Common myeloid progenitor, CD34-positive (primary cell): ENCODE measurements around the gene TAGAP.

ENCODE experiments used
- CTCF ChIA-PET: fragments of 350-600 bp; sonication (Branson Sonifier 250); formaldehyde crosslinking; loops from one replicate; lab custom pipeline; 2021; ENCODE audit warnings: antibody characterized with exemption; lab: Charles Lee
- POLR2A ChIA-PET: fragments of 350-600 bp; sonication (Branson Sonifier 250); formaldehyde crosslinking; loops from one replicate; lab custom pipeline; 2021; ENCODE audit warnings: antibody characterized with exemption; lab: Charles Lee
- DNase-seq, 3 donors: peaks; one replicate each; pipeline versions ENCODE4 v3.0.0 to v3.0.0-alpha.2; 2013
- H3K27ac ChIP-seq, 2 experiments: 1 replicate in 1 of 2; 2 replicates in 1 of 2; pipeline ENCODE4 v1.7.0; 2013; ENCODE audit warnings: inconsistent platforms in 2 of 2, low read length in 2 of 2, mild to moderate bottlenecking in 2 of 2, low read depth in 1 of 2, moderate library complexity in 1 of 2; ENCODE audit not compliant: severe bottlenecking in 2 of 2, insufficient read depth in 1 of 2, poor library complexity in 1 of 2
- H3K27me3 ChIP-seq, 5 experiments: replicated peaks in 2 of 5; 1 replicate in 3 of 5; 2 replicates in 2 of 5; pipeline versions ENCODE4 v1.6.1 to v1.7.0; 2013; ENCODE audit warnings: low read length in 4 of 5, mild to moderate bottlenecking in 2 of 5, moderate library complexity in 2 of 5, inconsistent platforms in 1 of 5; ENCODE audit not compliant: insufficient read depth in 5 of 5, control insufficient read depth in 4 of 5
- H3K36me3 ChIP-seq, 4 experiments: 1 replicate in 2 of 4; 2 replicates in 2 of 4; pipeline versions ENCODE4 v1.6.1 to v1.7.0; 2013; ENCODE audit warnings: low read length in 3 of 4, control low read depth in 1 of 4, mild to moderate bottlenecking in 1 of 4; ENCODE audit not compliant: control insufficient read depth in 4 of 4, insufficient read depth in 4 of 4
- H3K4me1 ChIP-seq, 4 experiments: 1 replicate in 3 of 4; 2 replicates in 1 of 4; pipeline versions ENCODE4 v1.6.1 to v1.7.1; 2013; ENCODE audit warnings: low read length in 3 of 4, mild to moderate bottlenecking in 3 of 4, control low read depth in 1 of 4, inconsistent platforms in 1 of 4, moderate library complexity in 1 of 4; ENCODE audit not compliant: control insufficient read depth in 4 of 4, insufficient read depth in 4 of 4; ENCODE audit errors: control extremely low read depth in 1 of 4
- H3K4me3 ChIP-seq, 7 experiments: 1 replicate in 4 of 7; 2 replicates in 3 of 7; pipeline versions ENCODE4 v1.5.1 to v1.7.0; 2013; ENCODE audit warnings: mild to moderate bottlenecking in 7 of 7, low read length in 6 of 7, moderate library complexity in 6 of 7, inconsistent platforms in 2 of 7, low read depth in 2 of 7, control low read depth in 1 of 7; ENCODE audit not compliant: insufficient read depth in 4 of 7, control insufficient read depth in 1 of 7; ENCODE audit errors: extremely low read depth in 1 of 7
- H3K9me3 ChIP-seq, 5 experiments: 1 replicate in 4 of 5; 2 replicates in 1 of 5; pipeline versions ENCODE4 v1.6.1 to v1.7.1; 2013; ENCODE audit warnings: low read length in 4 of 5, mild to moderate bottlenecking in 2 of 5, inconsistent platforms in 1 of 5, low read depth in 1 of 5, moderate library complexity in 1 of 5; ENCODE audit not compliant: control insufficient read depth in 4 of 5, insufficient read depth in 2 of 5; ENCODE audit errors: control extremely low read depth in 1 of 5
- WGBS: methylation state at CpG from one replicate; pipeline ENCODE4 v1.1.5; 2013; ENCODE audit not compliant: insufficient coverage; 5-methylcytosine and 5-hydroxymethylcytosine counted together

TAGAP gene

DNA sequence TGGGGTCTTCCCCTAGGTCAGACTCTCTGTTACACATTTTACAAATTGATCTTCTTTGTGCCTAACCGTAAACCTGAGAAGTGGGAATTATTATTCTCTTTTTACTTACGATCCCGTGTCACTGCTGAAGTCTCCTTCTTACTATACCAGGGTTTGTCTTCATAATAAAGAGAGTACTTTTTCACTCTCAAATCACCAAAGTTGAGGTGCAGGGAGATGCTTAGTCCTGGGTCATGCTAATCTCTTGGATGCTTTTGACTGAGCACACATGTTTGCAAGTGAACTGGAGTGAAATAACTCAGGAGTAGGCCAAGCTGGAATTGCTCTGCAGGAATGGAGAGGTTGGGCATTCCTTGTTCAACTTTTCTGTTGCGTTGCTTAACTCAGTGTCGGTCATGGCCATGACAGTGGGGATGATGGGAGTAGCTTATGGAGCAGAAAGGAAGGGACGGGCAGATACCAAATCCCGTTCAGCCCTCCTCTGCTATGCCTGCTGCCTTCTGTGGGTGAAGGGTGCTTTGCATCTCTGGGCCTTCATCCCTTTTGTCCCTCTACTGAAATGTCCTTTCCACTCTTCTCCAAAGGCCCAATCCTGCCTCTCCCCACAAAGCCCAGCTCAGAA is 15.2 kb upstream of the TAGAP start:
- H3K9me3 ChIP-seq: no peaks in the 10 kb centered on the region
- WGBS: 94% methylated on average over 3 of the region's 7 CpGs
- H3K27me3 ChIP-seq: no peaks in the 10 kb centered on the region
- H3K36me3 ChIP-seq: no peaks in the 10 kb centered on the region
- H3K4me3 ChIP-seq: no peak overlapping the region
- no peak overlapping the region for H3K27ac ChIP-seq
- ChIA-PET POLR2A (no interaction called here), CTCF (interaction anchor here (1.0 to 1.3 kb wide), 5 partner anchors 10 to 46 kb away, joined by 3 to 4 read pairs (median 3); no protein-coding TSS in a partner anchor)
- H3K4me1 ChIP-seq: peaks cover 31 to 65% (median 46%) of the 10 kb centered on the region in 4 experiments
- no peak for DNase-seq

DNA sequence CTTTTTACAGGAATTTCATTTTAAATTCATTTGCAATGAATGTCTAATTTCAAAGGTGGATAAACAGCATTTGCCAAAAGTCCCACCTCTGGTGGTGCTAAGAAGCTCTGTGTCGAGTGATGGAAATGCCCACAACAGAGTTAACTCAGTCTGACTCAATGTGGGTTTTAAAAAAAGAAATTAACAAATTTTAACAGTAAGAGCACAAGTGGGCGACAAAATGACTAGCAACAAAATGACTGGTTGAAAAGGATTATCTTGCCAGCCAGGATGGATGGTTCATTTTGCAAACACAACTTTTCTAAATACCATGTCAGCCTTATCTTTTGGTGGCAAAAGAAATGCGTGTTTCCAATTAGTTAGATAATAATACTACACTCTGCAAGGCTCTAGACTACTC is 14.3 kb upstream of the TAGAP start:
- Histone ChIP-seq H3K27me3 (no peaks in the 10 kb centered on the region), H3K4me1 (peaks cover 39 to 74% (median 54%) of the 10 kb centered on the region in 4 experiments), H3K9me3 (no peaks in the 10 kb centered on the region), H3K36me3 (no peaks in the 10 kb centered on the region), H3K27ac (no peak overlapping the region), H3K4me3 (no peak overlapping the region)
- WGBS: 79% methylated on average over 2 of the region's 3 CpGs
- peak in 2 of 3 donors; percentile 36 to 52 for DNase-seq
- CTCF ChIA-PET: interaction anchor here (1.0 to 1.7 kb wide), 4 partner anchors 11 to 46 kb away, joined by 3 to 4 read pairs (median 4); no protein-coding TSS in a partner anchor
- POLR2A ChIA-PET: interaction anchor here (0.6 kb wide), 1 partner anchor 1004 kb away, joined by 3 read pairs; no protein-coding TSS in a partner anchor

DNA sequence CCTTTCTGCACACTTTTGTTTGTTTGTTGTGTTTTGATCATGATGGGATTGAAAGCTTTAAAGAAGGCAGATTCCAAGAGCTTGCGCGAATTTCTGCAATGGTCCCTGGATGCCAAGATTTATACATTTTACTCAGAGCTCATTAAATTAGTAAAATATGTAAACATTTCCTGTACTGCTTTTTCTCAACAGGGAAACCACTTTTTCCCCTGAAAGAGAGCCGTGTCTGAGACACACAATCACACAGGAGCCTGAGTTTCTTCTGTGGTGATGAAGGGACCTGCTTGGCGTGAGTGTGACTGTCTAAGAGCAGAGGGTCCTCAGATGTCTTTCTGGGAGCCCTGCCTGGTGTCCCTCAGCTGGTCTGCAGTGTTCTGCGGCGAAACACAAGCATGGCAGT is 12.1 kb upstream of the TAGAP start:
- Histone ChIP-seq H3K27me3 (no peaks in the 10 kb centered on the region), H3K9me3 (no peaks in the 10 kb centered on the region), H3K4me1 (peaks cover 37 to 73% (median 59%) of the 10 kb centered on the region in 4 experiments), H3K36me3 (no peaks in the 10 kb centered on the region), H3K4me3 (peak overlapping the region in 2 of 7 experiments; percentile 1 to 47), H3K27ac (no peak overlapping the region)
- WGBS: 69% methylated on average over 3 of the region's 6 CpGs
- ChIA-PET CTCF (interaction anchor here (0.9 to 9.2 kb wide), 8 partner anchors 12 to 78 kb away, joined by 3 to 92 read pairs (median 5); partner anchors contain the start of gene TAGAP), POLR2A (no interaction called here)
- no peak for DNase-seq

DNA sequence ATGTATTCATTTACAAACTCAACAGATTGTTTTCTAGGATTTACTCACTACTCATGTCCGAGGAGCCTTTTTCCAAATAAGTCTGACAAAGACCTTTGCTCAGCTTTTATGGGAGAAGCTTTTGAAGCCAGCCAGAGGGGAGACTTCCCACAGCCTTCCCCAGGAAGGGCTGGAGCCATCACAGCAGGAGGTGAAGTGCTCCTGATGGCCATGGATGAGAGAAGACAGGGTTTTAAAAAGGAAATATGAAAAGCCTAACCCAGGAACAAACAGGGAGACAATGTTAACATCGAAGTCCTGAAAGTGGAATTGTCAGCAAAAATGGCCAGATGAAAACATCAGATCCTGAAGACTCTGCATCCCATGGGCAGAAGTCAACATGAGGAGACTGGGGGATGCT is 11.6 kb upstream of the TAGAP start:
- POLR2A ChIA-PET: no interaction called here
- WGBS: 18% methylated on average over 2 of the region's 2 CpGs
- H3K9me3 ChIP-seq: no peaks in the 10 kb centered on the region
- H3K27ac ChIP-seq: no peak overlapping the region
- no peaks in the 10 kb centered on the region for H3K36me3 ChIP-seq
- CTCF ChIA-PET: interaction anchor here (0.9 to 9.2 kb wide), 8 partner anchors 12 to 78 kb away, joined by 3 to 92 read pairs (median 5); partner anchors contain the start of gene TAGAP
- H3K27me3 ChIP-seq: no peaks in the 10 kb centered on the region
- peaks cover 36 to 71% (median 56%) of the 10 kb centered on the region in 4 experiments for H3K4me1 ChIP-seq
- peak overlapping the region in 3 of 7 experiments; percentile 1 to 47 (median 19) for H3K4me3 ChIP-seq
- no peak for DNase-seq

DNA sequence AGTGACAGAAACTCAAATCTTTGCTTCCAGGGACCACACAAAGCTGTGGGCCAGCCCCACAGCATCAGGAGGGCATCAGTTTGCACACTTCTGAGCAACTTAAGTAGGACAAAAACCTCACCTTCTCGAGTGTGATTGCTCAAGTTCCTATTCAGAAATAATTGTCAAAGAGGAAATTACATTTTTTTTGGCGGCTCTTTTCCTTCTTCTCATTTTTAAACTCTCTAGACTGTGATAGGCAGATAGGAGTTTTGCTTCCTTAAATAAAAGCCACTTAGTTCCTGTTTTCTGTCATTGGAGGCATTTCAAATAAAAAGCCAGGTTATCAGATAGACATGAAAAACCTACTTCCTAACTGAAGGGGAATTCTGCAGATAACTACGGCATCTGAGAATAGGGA is 11.2 kb upstream of the TAGAP start:
- Histone ChIP-seq H3K4me3 (peak overlapping the region in 4 of 7 experiments; percentile 4 to 51 (median 36)), H3K4me1 (peaks cover 36 to 67% (median 55%) of the 10 kb centered on the region in 4 experiments), H3K27me3 (no peaks in the 10 kb centered on the region), H3K36me3 (no peaks in the 10 kb centered on the region), H3K27ac (no peak overlapping the region), H3K9me3 (no peaks in the 10 kb centered on the region)
- CTCF ChIA-PET: interaction anchor here (1.1 to 9.2 kb wide), 6 partner anchors 13 to 79 kb away, joined by 3 to 92 read pairs (median 6); no protein-coding TSS in a partner anchor
- peak; percentile 81 to 88 (median 86) for DNase-seq
- 0% methylated on average over 1 of the region's 3 CpGs for WGBS
- POLR2A ChIA-PET: no interaction called here

DNA sequence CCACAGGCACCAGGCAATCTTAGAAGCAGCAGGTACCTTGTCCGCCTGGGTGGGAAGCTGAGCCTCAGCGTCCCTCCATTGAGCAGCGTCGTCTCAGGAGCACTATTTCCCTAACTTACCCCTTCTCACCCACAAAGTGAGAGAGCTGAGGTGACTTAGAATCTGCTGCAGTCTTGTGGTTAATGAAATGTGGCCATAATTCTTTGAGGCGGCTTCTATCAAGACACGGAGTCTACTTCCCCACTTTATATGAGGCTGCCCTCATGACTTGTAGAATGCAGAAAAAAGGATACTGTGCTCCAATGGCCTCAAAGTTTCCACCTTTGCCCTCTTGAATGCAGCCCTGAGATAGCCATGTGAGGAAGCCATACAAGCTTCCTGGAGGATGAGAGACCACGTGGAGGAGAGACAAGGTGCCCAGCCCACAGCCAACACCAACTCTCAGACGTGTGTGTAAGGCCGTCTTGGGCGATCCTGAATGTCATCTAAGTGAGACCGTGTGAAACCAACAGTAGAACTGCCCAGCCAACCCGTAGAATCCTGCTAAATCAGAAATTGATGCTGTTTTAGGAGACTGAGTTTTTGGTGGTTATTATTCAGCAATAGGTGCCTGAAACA is 9.1 kb upstream of the TAGAP start:
- peak; percentile 66 to 95 (median 93) for DNase-seq
- WGBS: 39% methylated on average over 7 of the region's 12 CpGs
- H3K27me3 ChIP-seq: no peaks in the 10 kb centered on the region
- CTCF ChIA-PET: interaction anchor here (1.0 to 9.2 kb wide), 9 partner anchors 9 to 80 kb away, joined by 3 to 92 read pairs (median 6); partner anchors contain the start of gene TAGAP
- no peaks in the 10 kb centered on the region for H3K36me3 ChIP-seq
- no peaks in the 10 kb centered on the region for H3K9me3 ChIP-seq
- H3K4me3 ChIP-seq: peak overlapping the region in 5 of 7 experiments; percentile 3 to 54 (median 30)
- no peak overlapping the region for H3K27ac ChIP-seq
- H3K4me1 ChIP-seq: peaks cover 36 to 62% (median 55%) of the 10 kb centered on the region in 4 experiments
- POLR2A ChIA-PET: no interaction called here
